A673 (cell line): ENCODE data around the gene SHLD2.
"Not testable (repeated sequence)": the region's sequence is repeated elsewhere in the genome, so short reads cannot be mapped to it uniquely, and the experiment has no call there.

ENCODE experiments used
- CTCF ChIP-seq: fragments of 300-800, 200-600 bp; sonication (generic); conservative IDR thresholded peaks from 2 replicates; pipeline ENCODE4 v1.5.1; 2017; ENCODE audit warnings: low read depth, mild to moderate bottlenecking, antibody characterized with exemption, low read length, moderate library complexity, mixed read lengths
- EZH2 ChIP-seq: fragments of 200-600 bp; sonication (generic); IDR thresholded peaks from 2 replicates; pipeline ENCODE4 v1.6.1; 2017; ENCODE audit warnings: borderline replicate concordance, low read depth, mild to moderate bottlenecking, mixed read lengths, antibody characterized with exemption, low read length; ENCODE audit not compliant: poor library complexity, severe bottlenecking

GRCh38 chr10:87076421-87076820, 18.6 kb upstream of the SHLD2 start:
- not testable (repeated sequence) for TF ChIP-seq CTCF, EZH2
